ENCODE results near the gene THOC6. TPM values are rescaled to one million over a fixed set of nuclear protein-coding genes. Genes with fewer than 3 reads are reported as not detected.
"Not testable (repeated sequence)": the region's sequence is repeated elsewhere in the genome, so short reads cannot be mapped to it uniquely, and the experiment has no call there.

Gene THOC6
- polyA plus RNA-seq, 1 donor from 2014 or later: 11.4 TPM

DNA sequence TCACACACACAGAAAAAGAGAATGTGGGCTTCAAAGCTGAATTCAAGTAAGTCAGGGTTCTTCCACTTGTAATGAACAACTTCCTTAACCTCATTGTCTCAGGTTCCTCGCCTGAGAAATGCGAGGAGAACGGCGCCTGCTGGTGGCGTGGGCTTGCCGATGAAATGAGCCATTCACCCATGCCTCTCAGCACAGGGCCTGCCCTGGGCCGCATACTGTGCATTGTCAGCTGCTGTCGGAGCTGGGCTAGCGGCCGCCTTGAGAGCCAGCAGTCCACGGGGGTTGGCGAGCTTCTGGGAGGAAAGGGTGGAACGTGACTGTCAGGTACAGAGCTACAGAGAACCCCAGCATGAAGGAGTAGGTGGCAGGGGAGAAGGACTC lies 29.5 kb downstream of the THOC6 start:
- not testable (repeated sequence) for H3K9me2 ChIP-seq (ENCODE audit: insufficient read depth, low read length); H3K9me3 ChIP-seq (ENCODE audit: low read length); H3K79me2 ChIP-seq (replicated peaks; ENCODE audit: insufficient read depth, low read length); H3K4me2 ChIP-seq (ENCODE audit: low read length); H3F3A ChIP-seq (ENCODE audit: insufficient read depth, low read length, poor library complexity, severe bottlenecking); H2AFZ ChIP-seq (ENCODE audit: low read depth, low read length); H3K4me3 ChIP-seq (ENCODE audit: low read length); H3K27ac ChIP-seq (ENCODE audit: low read length); H3K9ac ChIP-seq (ENCODE audit: low read length); H3K36me3 ChIP-seq (ENCODE audit: insufficient read depth, low read length); H4K20me1 ChIP-seq (ENCODE audit: insufficient read depth)
- peaks cover 13% of the 10 kb centered on the region for H3K27me3 ChIP-seq (ENCODE audit: insufficient read depth, low read depth, low read length)

DNA sequence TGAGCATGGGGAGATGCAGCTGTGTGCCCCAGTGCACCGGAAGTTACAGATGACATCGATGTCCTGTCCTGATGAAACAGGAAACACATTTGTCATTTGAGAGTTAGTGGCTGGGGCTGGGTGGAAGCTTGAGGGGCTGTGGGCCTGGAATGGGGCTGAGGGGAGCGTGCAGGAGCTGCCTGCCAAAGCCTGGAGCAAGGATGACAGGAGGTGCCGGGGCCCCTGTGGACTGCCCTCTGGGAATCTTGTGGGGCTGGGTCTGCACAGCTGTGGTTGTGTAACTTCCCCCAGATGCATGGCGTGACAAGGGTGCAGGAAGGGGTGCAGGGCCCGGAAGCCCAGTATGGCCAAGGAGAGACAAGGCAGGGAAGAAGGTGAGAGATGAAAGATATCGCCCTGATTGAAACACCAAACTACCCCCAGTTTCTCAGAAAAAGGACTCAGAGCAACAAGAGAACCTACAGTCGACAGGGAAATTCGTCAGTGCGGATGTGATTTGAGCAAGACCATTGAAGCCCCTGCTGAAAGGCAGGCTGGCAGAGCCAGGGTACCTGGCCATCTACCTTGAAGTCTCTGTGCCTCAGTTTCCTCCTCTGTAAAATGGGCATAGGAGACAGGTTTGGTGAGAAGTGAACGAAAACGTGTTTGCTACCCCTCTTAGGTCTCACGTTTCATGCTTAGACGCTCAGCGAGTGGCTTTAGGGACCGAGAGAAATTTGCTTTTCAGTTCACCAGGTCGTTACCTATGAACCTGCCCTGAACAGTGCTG lies 31.3 kb downstream of the THOC6 start:
- Histone ChIP-seq H3K36me3 (ENCODE audit: insufficient read depth, low read length) (no peaks in the 10 kb centered on the region), H4K20me1 (ENCODE audit: insufficient read depth) (no peaks in the 10 kb centered on the region), H3K4me2 (ENCODE audit: low read length) (no peak overlapping the region), H3K79me2 (replicated peaks; ENCODE audit: insufficient read depth, low read length) (no peaks in the 10 kb centered on the region), H2AFZ (ENCODE audit: low read depth, low read length) (no peak overlapping the region), H3K9me2 (ENCODE audit: insufficient read depth, low read length) (no peaks in the 10 kb centered on the region), H3K9me3 (ENCODE audit: low read length) (no peaks in the 10 kb centered on the region), H3K4me3 (ENCODE audit: low read length) (no peak overlapping the region), H3K27me3 (ENCODE audit: insufficient read depth, low read depth, low read length) (no peaks in the 10 kb centered on the region), H3K27ac (ENCODE audit: low read length) (no peak overlapping the region), H3K9ac (ENCODE audit: low read length) (no peak overlapping the region), H3F3A (ENCODE audit: insufficient read depth, low read length, poor library complexity, severe bottlenecking) (no peaks in the 10 kb centered on the region)
- TF ChIP-seq EP300 (conservative IDR thresholded peaks at IDR 0.05; ENCODE audit: poor library complexity, severe bottlenecking) (no peak), TAF1 (IDR thresholded peaks at IDR 0.05; ENCODE audit: low read depth) (no peak), RAD21 (conservative IDR thresholded peaks at IDR 0.05) (no peak), POLR2AphosphoS5 (IDR thresholded peaks at IDR 0.05) (no peak), SMC3 (conservative IDR thresholded peaks at IDR 0.05; ENCODE audit: poor library complexity) (no peak), EZH2 (IDR thresholded peaks at IDR 0.05; ENCODE audit: borderline replicate concordance, insufficient read depth, low read length, poor library complexity, severe bottlenecking) (no peak), MXI1 (conservative IDR thresholded peaks at IDR 0.05; ENCODE audit: poor library complexity, severe bottlenecking) (no peak)
- TF ChIP-seq, protein P1, sequence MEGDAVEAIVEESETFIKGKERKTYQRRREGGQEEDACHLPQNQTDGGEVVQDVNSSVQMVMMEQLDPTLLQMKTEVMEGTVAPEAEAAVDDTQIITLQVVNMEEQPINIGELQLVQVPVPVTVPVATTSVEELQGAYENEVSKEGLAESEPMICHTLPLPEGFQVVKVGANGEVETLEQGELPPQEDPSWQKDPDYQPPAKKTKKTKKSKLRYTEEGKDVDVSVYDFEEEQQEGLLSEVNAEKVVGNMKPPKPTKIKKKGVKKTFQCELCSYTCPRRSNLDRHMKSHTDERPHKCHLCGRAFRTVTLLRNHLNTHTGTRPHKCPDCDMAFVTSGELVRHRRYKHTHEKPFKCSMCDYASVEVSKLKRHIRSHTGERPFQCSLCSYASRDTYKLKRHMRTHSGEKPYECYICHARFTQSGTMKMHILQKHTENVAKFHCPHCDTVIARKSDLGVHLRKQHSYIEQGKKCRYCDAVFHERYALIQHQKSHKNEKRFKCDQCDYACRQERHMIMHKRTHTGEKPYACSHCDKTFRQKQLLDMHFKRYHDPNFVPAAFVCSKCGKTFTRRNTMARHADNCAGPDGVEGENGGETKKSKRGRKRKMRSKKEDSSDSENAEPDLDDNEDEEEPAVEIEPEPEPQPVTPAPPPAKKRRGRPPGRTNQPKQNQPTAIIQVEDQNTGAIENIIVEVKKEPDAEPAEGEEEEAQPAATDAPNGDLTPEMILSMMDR (IDR thresholded peaks at IDR 0.05; ENCODE audit: poor library complexity, severe bottlenecking): no peak
- TF ChIP-seq, protein P2, sequence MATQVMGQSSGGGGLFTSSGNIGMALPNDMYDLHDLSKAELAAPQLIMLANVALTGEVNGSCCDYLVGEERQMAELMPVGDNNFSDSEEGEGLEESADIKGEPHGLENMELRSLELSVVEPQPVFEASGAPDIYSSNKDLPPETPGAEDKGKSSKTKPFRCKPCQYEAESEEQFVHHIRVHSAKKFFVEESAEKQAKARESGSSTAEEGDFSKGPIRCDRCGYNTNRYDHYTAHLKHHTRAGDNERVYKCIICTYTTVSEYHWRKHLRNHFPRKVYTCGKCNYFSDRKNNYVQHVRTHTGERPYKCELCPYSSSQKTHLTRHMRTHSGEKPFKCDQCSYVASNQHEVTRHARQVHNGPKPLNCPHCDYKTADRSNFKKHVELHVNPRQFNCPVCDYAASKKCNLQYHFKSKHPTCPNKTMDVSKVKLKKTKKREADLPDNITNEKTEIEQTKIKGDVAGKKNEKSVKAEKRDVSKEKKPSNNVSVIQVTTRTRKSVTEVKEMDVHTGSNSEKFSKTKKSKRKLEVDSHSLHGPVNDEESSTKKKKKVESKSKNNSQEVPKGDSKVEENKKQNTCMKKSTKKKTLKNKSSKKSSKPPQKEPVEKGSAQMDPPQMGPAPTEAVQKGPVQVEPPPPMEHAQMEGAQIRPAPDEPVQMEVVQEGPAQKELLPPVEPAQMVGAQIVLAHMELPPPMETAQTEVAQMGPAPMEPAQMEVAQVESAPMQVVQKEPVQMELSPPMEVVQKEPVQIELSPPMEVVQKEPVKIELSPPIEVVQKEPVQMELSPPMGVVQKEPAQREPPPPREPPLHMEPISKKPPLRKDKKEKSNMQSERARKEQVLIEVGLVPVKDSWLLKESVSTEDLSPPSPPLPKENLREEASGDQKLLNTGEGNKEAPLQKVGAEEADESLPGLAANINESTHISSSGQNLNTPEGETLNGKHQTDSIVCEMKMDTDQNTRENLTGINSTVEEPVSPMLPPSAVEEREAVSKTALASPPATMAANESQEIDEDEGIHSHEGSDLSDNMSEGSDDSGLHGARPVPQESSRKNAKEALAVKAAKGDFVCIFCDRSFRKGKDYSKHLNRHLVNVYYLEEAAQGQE (IDR thresholded peaks at IDR 0.05; ENCODE audit: borderline replicate concordance): no peak

DNA sequence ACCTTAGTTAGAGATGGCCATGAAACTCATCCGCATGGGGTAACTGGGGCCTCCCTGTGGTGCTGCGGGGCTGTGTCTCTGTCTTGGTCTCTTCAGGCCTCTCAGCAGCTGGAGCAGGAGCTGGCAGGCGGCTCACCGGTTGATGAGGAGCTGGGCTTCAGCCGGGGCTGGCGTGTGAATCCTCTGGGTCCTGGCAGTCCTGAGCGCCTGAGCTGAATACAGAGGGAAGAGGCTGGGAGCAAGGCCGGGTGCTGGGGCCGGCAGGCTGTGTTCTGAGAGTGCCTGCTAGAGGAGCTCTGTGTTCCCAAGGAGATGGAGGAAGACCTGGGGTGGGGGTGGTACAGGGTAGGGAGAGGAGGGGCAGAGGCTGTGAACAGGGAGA lies 31.9 kb downstream of the THOC6 start:
- not testable (repeated sequence) for H3F3A ChIP-seq (ENCODE audit: insufficient read depth, low read length, poor library complexity, severe bottlenecking); H3K4me2 ChIP-seq (ENCODE audit: low read length); H3K9me2 ChIP-seq (ENCODE audit: insufficient read depth, low read length); H3K9me3 ChIP-seq (ENCODE audit: low read length); H2AFZ ChIP-seq (ENCODE audit: low read depth, low read length); H3K27me3 ChIP-seq (ENCODE audit: insufficient read depth, low read depth, low read length); H3K4me3 ChIP-seq (ENCODE audit: low read length); H3K79me2 ChIP-seq (replicated peaks; ENCODE audit: insufficient read depth, low read length); H3K27ac ChIP-seq (ENCODE audit: low read length); H4K20me1 ChIP-seq (ENCODE audit: insufficient read depth); H3K9ac ChIP-seq (ENCODE audit: low read length); H3K36me3 ChIP-seq (ENCODE audit: insufficient read depth, low read length)
